Activated CD8-positive, alpha-beta memory T cell treated with anti-CD3 and anti-CD28 coated beads for 4 hours (primary cell): Measurements from ENCODE around the gene MEF2D.

Source experiments
- DNase-seq, 2 donors: peaks; one replicate each; pipeline ENCODE4 v3.0.0-alpha.2; 2020; ENCODE audit warnings: low read depth in 2 of 2

Gene MEF2D

GRCh38 chr1:156444407-156445001 is 56.1 kb downstream of the MEF2D start:
- no peak for DNase-seq

- no peak for DNase-seq
Measured at GRCh38 chr1:156443286-156443685, 57.3 kb downstream of the MEF2D start.

GRCh38 chr1:156440654-156441437 is 59.7 kb downstream of the MEF2D start:
- no peak for DNase-seq

- no peak for DNase-seq
Measured at GRCh38 chr1:156439777-156440183, 60.8 kb downstream of the MEF2D start.

- DNase-seq, result no peak
Measured at GRCh38 chr1:156439036-156439776, 61.4 kb downstream of the MEF2D start.

- no peak for DNase-seq
Measured at GRCh38 chr1:156438278-156438987, 62.1 kb downstream of the MEF2D start.

GRCh38 chr1:156437037-156437867 is 63.3 kb downstream of the MEF2D start:
- no peak for DNase-seq

- no peak for DNase-seq
Measured at GRCh38 chr1:156436141-156437036, 64.2 kb downstream of the MEF2D start.

GRCh38 chr1:156435545-156436140 is 64.9 kb downstream of the MEF2D start:
- no peak for DNase-seq

- DNase-seq, result no peak
Measured at GRCh38 chr1:156434989-156435544, 65.5 kb downstream of the MEF2D start.

- no peak for DNase-seq
Measured at GRCh38 chr1:156433602-156434001, 67.0 kb downstream of the MEF2D start.

GRCh38 chr1:156433032-156433431 is 67.5 kb downstream of the MEF2D start:
- DNase-seq, result no peak

GRCh38 chr1:156432669-156433018 is 67.9 kb downstream of the MEF2D start:
- DNase-seq, result no peak

- no peak for DNase-seq
Measured at GRCh38 chr1:156431769-156432668, 68.6 kb downstream of the MEF2D start.

- DNase-seq, result no peak
Measured at GRCh38 chr1:156431366-156431765, 69.2 kb downstream of the MEF2D start.

GRCh38 chr1:156430866-156431265 is 69.7 kb downstream of the MEF2D start:
- no peak for DNase-seq

GRCh38 chr1:156430303-156430702 is 70.3 kb downstream of the MEF2D start:
- DNase-seq, result no peak

GRCh38 chr1:156429313-156430060 is 71.1 kb downstream of the MEF2D start:
- DNase-seq, result no peak
